Measurements from ENCODE around the gene PIR. TPM values are rescaled to one million over a fixed set of nuclear protein-coding genes. Genes with fewer than 3 reads are reported as not detected.

PIR gene
- polyA plus RNA-seq, 4 donors = 3.3 to 5.6 (median 4.5) TPM

GRCh38 chrX:15358533-15358932, 134.6 kb downstream of the PIR start:
- DNase-seq (ENCODE audit: low read depth in 4 of 4, low spot score in 2 of 4) = no peak

GRCh38 chrX:15356444-15356843, 136.7 kb downstream of the PIR start:
- no peak for DNase-seq (ENCODE audit: low read depth in 4 of 4, low spot score in 2 of 4)

GRCh38 chrX:15350329-15350996, 142.7 kb downstream of the PIR start:
- DNase-seq (ENCODE audit: low read depth in 4 of 4, low spot score in 2 of 4) = no peak

GRCh38 chrX:15349046-15349445, 144.1 kb downstream of the PIR start:
- peak in 3 of 4 donors; percentile 13 to 45 (median 44) for DNase-seq (ENCODE audit: low read depth in 4 of 4, low spot score in 2 of 4)

- no peak for DNase-seq (ENCODE audit: low read depth in 4 of 4, low spot score in 2 of 4)
Measured at GRCh38 chrX:15345976-15346375, 147.2 kb downstream of the PIR start.

GRCh38 chrX:15344106-15344505, 149.0 kb downstream of the PIR start:
- no peak for DNase-seq (ENCODE audit: low read depth in 4 of 4, low spot score in 2 of 4)

GRCh38 chrX:15343075-15343476, 150.1 kb downstream of the PIR start:
- no peak for DNase-seq (ENCODE audit: low read depth in 4 of 4, low spot score in 2 of 4)

GRCh38 chrX:15340867-15341266, 152.3 kb downstream of the PIR start:
- no peak for DNase-seq (ENCODE audit: low read depth in 4 of 4, low spot score in 2 of 4)

GRCh38 chrX:15336023-15336413, 157.1 kb downstream of the PIR start:
- DNase-seq (ENCODE audit: low read depth in 4 of 4, low spot score in 2 of 4) = peak in 2 of 4 donors; percentile 21 to 28

GRCh38 chrX:15335135-15336022, 157.8 kb downstream of the PIR start, which contains the start of gene PIGA:
PIGA (minus strand) TSS chrX:15335523; CDS start chrX:15331930, 3,593 bp downstream.
- peak; percentile 71 to 91 (median 84) for DNase-seq (ENCODE audit: low read depth in 4 of 4, low spot score in 2 of 4)

Other genes starting within 250 kb of the PIR start
- gene ASB9, start 223.2 kb downstream of the PIR start, polyA plus RNA-seq (ENCODE audit: insufficient read length in 4 of 4) = 10 to 100 TPM; 11.2 to 14.5 (median 13.1) TPM
- under 1 TPM in 1 of 4 donors, not detected in 3; 0.08 TPM for gene ASB11, start 177.7 kb downstream of the PIR start, polyA plus RNA-seq (ENCODE audit: insufficient read length in 4 of 4)
- 10 to 100 TPM; 13.4 to 22.8 (median 16.9) TPM for gene PIGA, start 157.8 kb downstream of the PIR start, polyA plus RNA-seq (ENCODE audit: insufficient read length in 4 of 4)
- under 1 TPM; 0.39 to 0.85 (median 0.61) TPM for gene VEGFD, start 108.9 kb downstream of the PIR start, polyA plus RNA-seq (ENCODE audit: insufficient read length in 4 of 4)
- gene BMX, start 7.5 kb upstream of the PIR start, polyA plus RNA-seq (ENCODE audit: insufficient read length in 4 of 4) = under 1 TPM; 0.29 to 0.45 (median 0.37) TPM
- 10 to 100 TPM; 29.4 to 58.0 (median 51.3) TPM for gene ACE2, start 107.6 kb upstream of the PIR start, polyA plus RNA-seq (ENCODE audit: insufficient read length in 4 of 4)
- gene CLTRN, start 171.5 kb upstream of the PIR start, polyA plus RNA-seq (ENCODE audit: insufficient read length in 4 of 4) = 10 to 100 TPM; 19.3 to 23.2 (median 20.4) TPM
- gene CA5B, start 244.9 kb upstream of the PIR start, polyA plus RNA-seq (ENCODE audit: insufficient read length in 4 of 4) = 10 to 100 TPM in 2 of 4 donors, 1 to 10 TPM in 2; 6.0 to 11.0 (median 9.0) TPM